ENCODE results near the gene CTTNBP2. TPM values are rescaled to one million over a fixed set of nuclear protein-coding genes. Genes with fewer than 3 reads are reported as not detected.

CTTNBP2 gene
- polyA plus RNA-seq, 1 of the 3 experiments (the other 2 are of a cell fraction), result not detected

- POLR2A ChIA-PET, result no interaction called here
- peaks cover 2% of the 10 kb centered on the region; the same call in 1 of the 2 replicates for H4K20me1 ChIP-seq (ENCODE audit: insufficient read depth)
- CTCF ChIA-PET, result no interaction called here
- no peak overlapping the region for H2AFZ ChIP-seq (ENCODE audit: low read depth)
- H3K27ac ChIP-seq (ENCODE audit: low read depth in 2 of 2, low read length in 1 of 2), result no peak overlapping the region
- H3K9me2 ChIP-seq, result no peaks in the 10 kb centered on the region
- DNase-seq, result no peak
- no peak overlapping the region for H3K4me2 ChIP-seq
- H3K9ac ChIP-seq, result no peak overlapping the region
- no peaks in the 10 kb centered on the region for H3K79me2 ChIP-seq (ENCODE audit: insufficient read depth)
- no peaks in the 10 kb centered on the region for H3K36me3 ChIP-seq (replicated peaks in 1 of 2; ENCODE audit: control insufficient read depth in 1 of 2, insufficient read depth in 2 of 2, low read length in 1 of 2)
- H3K9me3 ChIP-seq, result no peaks in the 10 kb centered on the region
- no peak overlapping the region for H3K4me3 ChIP-seq (ENCODE audit: low read depth in 2 of 2, low read length in 1 of 2)
- H3K27me3 ChIP-seq (ENCODE audit: insufficient read depth), result no peaks in the 10 kb centered on the region
- peaks cover 0 to 19% of the 10 kb centered on the region in 2 experiments; a peak in 2 of 4 replicates for H3K4me1 ChIP-seq (ENCODE audit: control insufficient read depth in 1 of 2, insufficient read depth in 2 of 2, low read depth in 1 of 2, low read length in 1 of 2)
- WGBS (ENCODE audit: low lambda C conversion rate), result 5% methylated on average over 2 of the region's 2 CpGs
- TF ChIP-seq SIN3A (IDR thresholded peaks at IDR 0.05; ENCODE audit: borderline replicate concordance, low read depth, low read length), result no peak
- TF ChIP-seq RAD21 (IDR thresholded peaks at IDR 0.05; ENCODE audit: low read length), result no peak
- TF ChIP-seq POLR2AphosphoS5 (IDR thresholded peaks at IDR 0.05; ENCODE audit: low read depth, low read length), result no peak
- no peak for TF ChIP-seq SMC3 (IDR thresholded peaks at IDR 0.05; ENCODE audit: low read depth, low read length)
- no peak for TF ChIP-seq GATA2 (CRISPR knock-in tag; IDR thresholded peaks at IDR 0.05)
- no peak for TF ChIP-seq MEF2A (IDR thresholded peaks at IDR 0.05; ENCODE audit: borderline replicate concordance, low read depth)
- TF ChIP-seq NFIC (IDR thresholded peaks at IDR 0.05; ENCODE audit: borderline replicate concordance), result no peak
- no peak for TF ChIP-seq ELF1 (IDR thresholded peaks at IDR 0.05)
- TF ChIP-seq CHD2 (IDR thresholded peaks at IDR 0.05; ENCODE audit: low read length, partially characterized antibody), result no peak
- H3F3A ChIP-seq (replicated peaks; ENCODE audit: insufficient read depth), result no peaks in the 10 kb centered on the region
Observed at GRCh38 chr7:117824592-117824991, 48.6 kb downstream of the CTTNBP2 start.

GRCh38 chr7:117819558-117819957, 53.7 kb downstream of the CTTNBP2 start:
- H3K36me3 ChIP-seq (replicated peaks in 1 of 2; ENCODE audit: control insufficient read depth in 1 of 2, insufficient read depth in 2 of 2, low read length in 1 of 2), result no peaks in the 10 kb centered on the region
- H3F3A ChIP-seq (replicated peaks; ENCODE audit: insufficient read depth), result no peaks in the 10 kb centered on the region
- POLR2A ChIA-PET, result no interaction called here
- no peak overlapping the region for H3K4me2 ChIP-seq
- H3K4me1 ChIP-seq (ENCODE audit: control insufficient read depth in 1 of 2, insufficient read depth in 2 of 2, low read depth in 1 of 2, low read length in 1 of 2), result no peaks in the 10 kb centered on the region
- H3K9me3 ChIP-seq, result no peaks in the 10 kb centered on the region
- H2AFZ ChIP-seq (ENCODE audit: low read depth), result no peak overlapping the region
- 6% methylated on average over 2 of the region's 2 CpGs for WGBS (ENCODE audit: low lambda C conversion rate)
- no peak overlapping the region for H3K9ac ChIP-seq
- DNase-seq, result no peak
- CTCF ChIA-PET, result no interaction called here
- no peak overlapping the region for H3K4me3 ChIP-seq (ENCODE audit: low read depth in 2 of 2, low read length in 1 of 2)
- no peaks in the 10 kb centered on the region for H3K9me2 ChIP-seq
- H3K27ac ChIP-seq (ENCODE audit: low read depth in 2 of 2, low read length in 1 of 2), result no peak overlapping the region
- no peak for TF ChIP-seq JUND (IDR thresholded peaks at IDR 0.05)
- TF ChIP-seq NRF1 (IDR thresholded peaks at IDR 0.05; ENCODE audit: low read depth, low read length), result no peak
- no peaks in the 10 kb centered on the region for H3K79me2 ChIP-seq (ENCODE audit: insufficient read depth)
- H4K20me1 ChIP-seq (ENCODE audit: insufficient read depth), result peaks cover 2% of the 10 kb centered on the region; the same call in 1 of the 2 replicates
- H3K27me3 ChIP-seq (ENCODE audit: insufficient read depth), result no peaks in the 10 kb centered on the region

- no peaks in the 10 kb centered on the region for H3K9me3 ChIP-seq
- no peaks in the 10 kb centered on the region for H4K20me1 ChIP-seq (ENCODE audit: insufficient read depth)
- no peak overlapping the region for H3K27ac ChIP-seq (ENCODE audit: low read depth in 2 of 2, low read length in 1 of 2)
- H3F3A ChIP-seq (replicated peaks; ENCODE audit: insufficient read depth), result no peaks in the 10 kb centered on the region
- no peaks in the 10 kb centered on the region for H3K9me2 ChIP-seq
- WGBS (ENCODE audit: low lambda C conversion rate), result 29% methylated on average over 2 of the region's 2 CpGs
- DNase-seq, result no peak
- CTCF ChIA-PET, result no interaction called here
- H3K36me3 ChIP-seq (replicated peaks in 1 of 2; ENCODE audit: control insufficient read depth in 1 of 2, insufficient read depth in 2 of 2, low read length in 1 of 2), result no peaks in the 10 kb centered on the region
- no peak overlapping the region for H2AFZ ChIP-seq (ENCODE audit: low read depth)
- POLR2A ChIA-PET, result no interaction called here
- H3K4me1 ChIP-seq (ENCODE audit: control insufficient read depth in 1 of 2, insufficient read depth in 2 of 2, low read depth in 1 of 2, low read length in 1 of 2), result no peaks in the 10 kb centered on the region
- H3K9ac ChIP-seq, result no peak overlapping the region
- H3K4me2 ChIP-seq, result no peak overlapping the region
- H3K27me3 ChIP-seq (ENCODE audit: insufficient read depth), result 0 out of 2 replicates have a peak, but pooled peaks cover under 1% of the 10 kb centered on the region
- TF ChIP-seq FOXJ3 (CRISPR knock-in tag; IDR thresholded peaks at IDR 0.05), result no peak
- no peak for TF ChIP-seq NRF1 (IDR thresholded peaks at IDR 0.05; ENCODE audit: low read depth, low read length)
- no peak for TF ChIP-seq TAF1 (IDR thresholded peaks at IDR 0.05; ENCODE audit: borderline replicate concordance, low read depth, low read length)
- TF ChIP-seq USF1 (IDR thresholded peaks at IDR 0.05; ENCODE audit: borderline replicate concordance, low read depth), result no peak
- no peak for TF ChIP-seq MXI1 (IDR thresholded peaks at IDR 0.05; ENCODE audit: low read depth, low read length)
- no peak for TF ChIP-seq RXRA (IDR thresholded peaks at IDR 0.05; ENCODE audit: borderline replicate concordance, low read depth)
- no peak for TF ChIP-seq JUND (IDR thresholded peaks at IDR 0.05)
- no peak for TF ChIP-seq MEF2A (IDR thresholded peaks at IDR 0.05; ENCODE audit: borderline replicate concordance, low read depth)
- no peak for TF ChIP-seq TEAD4 (IDR thresholded peaks at IDR 0.05; ENCODE audit: borderline replicate concordance, insufficient read depth)
- TF ChIP-seq IRF3 (IDR thresholded peaks at IDR 0.05; ENCODE audit: low read depth, low read length), result no peak
- no peak for TF ChIP-seq SIN3A (IDR thresholded peaks at IDR 0.05; ENCODE audit: borderline replicate concordance, low read depth, low read length)
- TF ChIP-seq RAD21 (IDR thresholded peaks at IDR 0.05; ENCODE audit: low read length), result no peak
- no peak for TF ChIP-seq ELF1 (IDR thresholded peaks at IDR 0.05)
- no peak for TF ChIP-seq CTCF (IDR thresholded peaks at IDR 0.05)
- no peak for TF ChIP-seq SMC3 (IDR thresholded peaks at IDR 0.05; ENCODE audit: low read depth, low read length)
- H3K79me2 ChIP-seq (ENCODE audit: insufficient read depth), result no peaks in the 10 kb centered on the region
- H3K4me3 ChIP-seq (ENCODE audit: low read depth in 2 of 2, low read length in 1 of 2), result no peak overlapping the region
Observed at GRCh38 chr7:117818232-117818631, 55.0 kb downstream of the CTTNBP2 start.
